HG03097 (cell line): Measurements from ENCODE around the gene SDF4.
"Not testable (repeated sequence)": the region's sequence is repeated elsewhere in the genome, so short reads cannot be mapped to it uniquely, and the experiment has no call there.

ENCODE experiments used
- ATAC-seq: cut with Tn5 transposase; IDR thresholded peaks from one replicate; pipeline ENCODE4 v1.9.1; 2021; ENCODE audit not compliant: unreplicated experiment, low FRiP score

Gene SDF4

DNA sequence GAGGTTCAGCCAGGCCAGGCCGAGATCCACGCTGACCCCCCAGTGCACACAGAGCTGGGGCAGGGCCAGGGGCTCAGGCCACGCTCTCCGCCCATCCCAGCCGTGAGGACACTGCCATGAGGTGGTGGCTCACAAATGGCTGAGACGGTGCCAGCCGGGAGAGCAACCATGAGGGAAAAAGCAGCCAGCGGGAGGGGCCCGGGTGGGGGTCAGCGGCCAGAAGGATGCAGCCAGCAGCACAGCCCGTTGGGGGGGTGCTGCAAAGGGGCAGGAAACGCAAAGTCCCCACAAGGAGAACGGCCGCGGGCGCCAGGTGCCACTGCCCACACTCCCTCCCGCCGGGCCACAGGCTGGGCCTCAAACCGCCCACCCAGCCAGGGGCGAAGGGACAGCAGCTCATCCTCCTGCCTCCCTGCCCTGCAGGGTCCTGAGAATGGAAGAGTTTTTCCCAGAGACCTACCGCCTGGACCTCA is 49.8 kb downstream of the SDF4 start:
- ATAC-seq, result no peak

DNA sequence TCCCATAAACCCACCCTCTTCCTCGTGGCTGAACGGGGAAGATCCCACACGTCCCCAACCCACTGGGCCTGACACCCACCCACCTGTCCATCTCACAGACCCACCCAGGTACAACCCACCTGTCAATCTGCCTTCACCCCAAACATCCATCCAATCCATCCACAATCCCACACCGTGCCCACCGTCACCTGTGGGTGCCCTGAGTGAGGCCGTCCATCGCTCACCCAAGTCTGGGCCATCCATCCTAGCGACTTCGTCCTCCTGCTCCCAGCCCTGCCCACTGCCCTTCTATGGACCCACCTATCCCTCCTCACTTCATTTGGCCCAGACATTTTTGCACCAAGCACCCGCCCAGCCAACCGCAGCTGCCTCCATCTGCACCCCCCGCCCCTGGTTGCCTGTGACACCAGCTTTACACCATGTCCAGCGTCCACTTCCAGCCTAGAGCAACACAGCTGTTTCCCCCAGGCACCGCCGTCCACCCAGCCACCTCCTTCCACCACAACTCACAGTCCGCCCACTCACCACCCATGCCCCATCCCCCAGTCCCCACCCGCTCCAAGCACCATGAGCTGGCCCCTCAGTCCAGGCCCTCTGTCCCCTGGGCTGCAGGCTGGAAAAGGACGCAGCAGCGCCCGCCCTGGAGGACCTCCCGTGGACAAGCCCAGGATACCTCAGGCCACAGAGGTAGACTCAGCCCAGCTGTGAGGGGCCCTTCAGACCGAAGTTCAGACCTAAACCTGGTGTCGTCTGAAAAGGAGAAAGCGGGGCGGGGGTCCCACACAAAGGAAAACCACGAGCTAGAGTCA is 50.5 kb downstream of the SDF4 start:
- ATAC-seq, result no peak

DNA sequence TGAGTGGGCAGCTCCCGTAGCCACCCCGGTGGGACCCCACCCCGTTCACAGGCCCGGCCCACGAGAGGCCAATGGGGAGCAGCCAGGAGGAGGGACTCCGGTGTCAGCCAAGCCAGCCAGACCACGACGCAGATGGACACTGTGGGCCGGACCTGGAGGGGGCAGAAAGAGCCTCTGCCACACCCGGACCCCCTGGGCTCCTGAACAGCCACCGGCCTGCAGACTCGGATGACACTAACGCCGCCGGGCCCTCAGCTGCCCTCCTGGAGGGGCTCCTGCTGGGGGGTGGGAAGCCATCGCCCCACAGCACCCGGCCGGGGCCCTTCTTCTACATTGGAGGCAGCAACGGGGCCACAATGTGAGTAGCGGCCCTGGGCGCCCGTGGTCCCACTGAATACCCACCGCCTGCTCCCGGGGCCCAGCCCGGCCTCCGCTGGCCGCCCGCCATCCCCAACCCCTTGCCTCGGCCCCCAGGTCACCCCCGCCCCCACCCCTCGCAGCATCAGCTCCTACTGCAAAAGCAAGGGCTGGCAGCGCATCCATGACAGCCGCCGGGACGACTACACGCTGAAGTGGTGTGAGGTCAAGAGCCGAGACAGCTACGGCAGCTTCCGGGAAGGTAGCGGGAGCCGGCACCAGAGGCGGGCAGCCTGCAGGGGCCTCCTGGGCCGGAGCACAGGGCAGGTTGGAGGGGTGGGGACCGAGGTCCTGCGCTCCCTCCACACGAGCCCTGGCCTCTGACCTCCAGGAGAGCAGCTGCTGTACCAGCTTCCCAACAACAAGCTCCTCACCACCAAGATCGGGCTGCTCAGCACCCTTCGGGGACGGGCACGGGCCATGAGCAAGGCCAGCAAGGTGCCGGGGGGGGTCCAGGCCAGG is 51.6 kb downstream of the SDF4 start:
- ATAC-seq, result no peak

DNA sequence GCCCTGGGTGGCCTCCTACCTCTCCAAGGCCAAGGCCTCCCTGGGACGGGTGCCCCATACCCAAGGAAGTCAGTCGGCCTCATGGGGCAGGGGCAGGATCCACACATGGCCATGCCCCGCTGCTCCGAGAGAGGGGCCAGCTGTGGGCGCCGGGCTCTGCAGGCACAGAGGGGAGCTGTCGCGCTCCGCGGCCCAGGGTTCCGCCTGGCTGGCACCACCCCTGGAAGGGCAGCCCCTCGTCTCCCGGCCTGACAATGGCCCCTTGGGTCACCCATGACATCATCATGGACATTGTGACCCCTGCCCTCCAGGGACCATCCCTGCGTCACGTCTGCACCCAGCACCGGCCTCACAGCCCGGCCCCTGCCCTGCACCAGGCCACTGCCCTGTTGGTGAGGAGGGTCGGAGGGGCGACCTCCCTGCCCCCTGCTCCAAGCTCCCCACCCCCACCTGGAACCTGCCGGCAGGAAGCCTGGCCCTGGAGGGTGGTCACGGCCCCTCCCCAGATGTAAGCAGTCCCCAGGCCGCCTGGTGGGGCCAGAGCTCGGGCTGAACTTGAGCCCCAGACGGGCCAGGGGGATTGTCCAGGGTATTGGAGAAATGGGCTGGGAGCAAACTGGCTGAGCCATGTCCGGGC is 52.3 kb downstream of the SDF4 start:
- ATAC-seq, result no peak

DNA sequence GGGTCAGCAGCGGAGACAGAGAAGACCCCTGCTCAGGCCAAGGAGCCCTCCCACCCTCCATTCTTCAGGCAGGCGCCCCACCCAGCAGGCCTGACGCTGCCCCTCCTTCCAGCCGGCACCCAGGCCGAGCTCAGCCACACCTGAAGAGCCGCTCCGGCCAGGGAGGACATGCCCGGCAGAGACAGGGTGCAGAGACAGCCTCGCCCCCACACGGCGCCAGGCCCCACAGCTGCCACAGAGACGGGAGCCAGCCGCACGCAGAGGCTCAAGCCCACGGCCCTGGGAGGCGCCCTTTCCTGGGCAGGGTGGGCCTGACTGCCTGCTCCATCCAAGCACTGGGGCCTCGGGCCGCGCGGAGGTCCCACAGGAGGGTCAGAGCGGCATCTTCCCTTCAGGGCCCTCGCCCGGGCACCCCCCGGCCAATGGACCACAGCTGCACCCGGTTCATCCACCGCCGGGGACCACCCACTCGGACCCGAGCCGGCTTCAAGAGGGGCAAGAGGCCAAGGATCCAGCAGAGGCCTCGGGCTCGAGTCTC is 52.9 kb downstream of the SDF4 start:
- ATAC-seq, result no peak

DNA sequence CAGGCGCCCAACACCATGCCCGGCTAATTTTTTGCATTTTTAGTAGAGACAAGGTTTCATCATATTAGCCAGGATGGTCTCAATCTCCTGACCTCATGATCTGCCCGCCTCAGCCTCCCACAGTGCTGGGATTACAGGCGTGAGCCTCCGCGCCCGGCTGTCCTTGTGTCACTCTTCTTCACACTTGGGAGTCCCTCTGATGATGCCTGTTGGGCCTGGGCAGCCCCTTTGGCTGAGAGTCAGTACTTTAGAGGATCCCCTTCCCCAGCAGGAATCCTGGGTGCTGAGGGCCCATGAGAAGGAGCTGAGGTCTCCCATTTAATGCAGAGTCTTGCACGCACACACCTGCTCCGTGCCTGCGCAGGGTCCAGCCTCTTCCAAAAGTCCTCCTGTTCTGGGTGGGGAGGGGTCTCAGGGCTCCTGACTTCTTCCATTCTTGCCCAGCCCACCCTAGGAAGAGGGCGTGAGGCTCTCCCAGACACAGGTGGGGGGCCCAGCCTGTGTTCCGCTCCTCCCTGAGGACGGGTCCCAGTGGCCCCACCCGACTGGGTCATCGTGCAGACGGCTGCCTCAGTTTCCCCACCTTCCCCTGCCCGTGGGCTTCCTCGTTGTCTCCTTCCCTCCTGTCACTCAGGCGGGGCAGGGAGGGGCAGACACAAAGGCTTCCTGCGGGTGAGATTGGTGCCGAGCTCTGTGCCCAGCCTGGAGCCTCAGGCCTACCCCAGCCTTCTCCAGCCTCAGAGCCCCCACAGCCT is 54.2 kb downstream of the SDF4 start:
- no peak for ATAC-seq

DNA sequence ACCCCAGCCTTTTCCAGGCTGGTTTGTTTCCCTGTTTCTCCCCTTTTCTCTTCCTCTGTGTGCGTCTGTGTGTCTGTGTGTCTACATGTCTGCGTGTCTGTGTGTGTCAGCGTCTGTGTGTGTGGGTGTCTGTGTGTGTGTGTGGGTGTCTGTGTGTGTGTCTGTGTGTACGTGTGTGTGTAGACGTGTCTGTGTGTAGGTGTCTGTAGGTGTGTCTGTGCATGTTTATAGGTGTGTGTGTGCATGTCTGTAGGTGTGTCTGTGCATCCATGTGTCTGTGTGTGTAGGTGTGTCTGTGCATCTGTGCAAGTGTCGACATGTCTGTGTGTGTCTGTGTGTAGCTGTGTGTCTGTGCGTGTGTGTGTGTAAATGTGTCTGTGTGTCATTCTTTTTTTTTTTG is 54.9 kb downstream of the SDF4 start:
- no peak for ATAC-seq

DNA sequence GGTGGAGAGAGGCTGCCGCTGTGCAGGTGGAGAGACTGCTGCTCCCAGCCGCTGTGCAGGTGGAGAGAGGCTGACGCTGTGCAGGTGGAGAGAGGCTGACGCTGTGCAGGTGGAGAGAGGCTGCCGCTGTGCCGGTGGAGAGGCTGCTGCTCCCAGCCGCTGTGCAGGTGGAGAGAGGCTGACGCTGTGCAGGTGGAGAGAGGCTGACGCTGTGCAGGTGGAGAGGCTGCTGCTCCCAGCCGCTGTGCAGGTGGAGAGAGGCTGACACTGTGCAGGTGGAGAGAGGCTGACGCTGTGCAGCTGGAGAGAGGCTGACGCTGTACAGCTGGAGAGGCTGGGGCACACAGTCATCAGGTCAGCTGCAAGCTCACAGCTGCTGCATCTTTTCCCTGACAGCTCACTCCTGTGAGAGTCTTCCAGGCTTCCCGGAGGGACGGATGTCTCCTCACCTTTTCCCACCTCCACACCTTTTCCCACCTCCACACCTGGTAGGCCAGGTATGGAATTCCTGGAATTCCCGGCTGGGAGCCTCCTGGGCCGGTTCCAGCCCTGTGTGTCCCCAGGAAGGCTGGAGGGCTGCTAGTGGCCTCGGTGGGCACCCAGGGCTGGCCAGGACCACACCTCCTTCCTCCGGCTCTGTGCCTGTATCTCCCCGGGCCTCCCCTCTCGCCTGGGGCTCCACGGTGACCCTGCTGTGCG is 55.6 kb downstream of the SDF4 start:
- ATAC-seq, result not testable (repeated sequence)

DNA sequence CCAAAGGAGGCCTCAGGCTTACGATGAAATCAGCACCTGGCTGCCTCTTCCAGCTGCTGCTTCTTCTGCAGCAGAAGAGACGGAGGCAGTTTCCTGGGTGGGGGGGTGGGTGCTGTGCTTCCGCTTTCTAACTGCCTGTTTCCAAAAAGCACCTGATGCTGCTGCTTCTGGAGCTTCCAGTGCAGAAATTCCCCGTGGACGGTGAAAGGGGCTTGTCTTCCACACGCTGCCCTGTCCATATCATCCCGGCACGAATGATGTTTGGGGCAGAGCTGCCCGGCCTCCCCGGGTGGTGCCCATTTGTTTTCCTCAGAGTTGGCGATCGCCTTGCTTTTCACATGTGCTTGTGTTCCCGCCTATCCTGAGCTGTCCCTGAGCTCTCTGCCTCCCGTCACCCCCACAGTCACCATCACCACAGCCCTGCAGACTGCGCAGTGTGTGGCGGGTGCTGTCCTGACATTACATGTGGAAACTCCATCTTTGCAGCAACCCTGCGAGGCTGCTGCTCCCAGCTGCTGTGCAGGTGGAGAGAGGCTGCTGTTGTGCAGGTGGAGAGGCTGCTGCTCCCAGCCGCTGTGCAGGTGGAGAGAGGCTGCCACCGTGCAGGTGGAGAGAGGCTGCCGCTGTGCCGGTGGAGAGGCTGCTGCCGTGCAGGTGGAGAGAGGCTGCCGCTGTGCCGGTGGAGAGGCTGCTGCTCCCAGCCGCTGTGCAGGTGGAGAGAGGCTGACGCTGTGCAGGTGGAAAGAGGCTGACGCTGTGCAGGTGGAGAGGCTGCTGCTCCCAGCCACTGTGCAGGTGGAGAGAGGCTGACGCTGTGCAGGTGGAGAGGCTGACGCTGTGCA is 56.4 kb downstream of the SDF4 start:
- no peak for ATAC-seq

DNA sequence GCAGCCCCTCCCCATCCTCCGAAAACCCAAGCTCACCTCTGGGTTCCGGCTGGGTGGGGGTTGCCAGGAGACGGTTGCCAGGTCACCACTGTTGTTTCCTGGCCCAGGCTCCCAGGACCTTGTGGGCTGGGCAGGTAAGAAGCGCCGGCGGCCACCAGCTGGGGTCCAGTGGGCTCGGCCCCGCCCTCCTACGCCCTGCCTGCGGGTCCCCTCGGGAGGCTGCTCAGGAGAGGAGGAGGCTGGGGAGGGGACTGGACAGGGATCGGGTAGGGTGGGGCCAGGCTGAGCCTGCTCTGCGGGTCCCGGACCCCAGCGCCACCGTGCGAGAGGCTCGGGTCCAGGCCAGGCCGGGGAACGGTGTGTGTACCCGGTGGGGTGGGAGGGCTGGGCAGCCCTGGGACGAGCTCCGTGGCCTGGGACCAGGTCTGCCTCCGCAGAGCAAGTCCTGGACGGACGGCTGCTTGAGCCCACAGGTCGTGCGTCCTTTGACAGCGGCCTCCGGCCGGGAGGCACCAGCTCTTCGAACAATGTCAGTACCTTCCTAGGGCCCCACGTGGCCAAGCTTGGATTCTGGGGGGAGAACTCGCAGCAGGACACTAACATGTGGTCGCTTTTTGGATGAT is 57.9 kb downstream of the SDF4 start, which contains the start of gene TTLL10:
Gene TTLL10 (plus strand): TSS at position 88 of the 623 bp plus-strand sequence. CDS start 5,336 bp downstream, outside the sequence.
- ATAC-seq, result no peak

DNA sequence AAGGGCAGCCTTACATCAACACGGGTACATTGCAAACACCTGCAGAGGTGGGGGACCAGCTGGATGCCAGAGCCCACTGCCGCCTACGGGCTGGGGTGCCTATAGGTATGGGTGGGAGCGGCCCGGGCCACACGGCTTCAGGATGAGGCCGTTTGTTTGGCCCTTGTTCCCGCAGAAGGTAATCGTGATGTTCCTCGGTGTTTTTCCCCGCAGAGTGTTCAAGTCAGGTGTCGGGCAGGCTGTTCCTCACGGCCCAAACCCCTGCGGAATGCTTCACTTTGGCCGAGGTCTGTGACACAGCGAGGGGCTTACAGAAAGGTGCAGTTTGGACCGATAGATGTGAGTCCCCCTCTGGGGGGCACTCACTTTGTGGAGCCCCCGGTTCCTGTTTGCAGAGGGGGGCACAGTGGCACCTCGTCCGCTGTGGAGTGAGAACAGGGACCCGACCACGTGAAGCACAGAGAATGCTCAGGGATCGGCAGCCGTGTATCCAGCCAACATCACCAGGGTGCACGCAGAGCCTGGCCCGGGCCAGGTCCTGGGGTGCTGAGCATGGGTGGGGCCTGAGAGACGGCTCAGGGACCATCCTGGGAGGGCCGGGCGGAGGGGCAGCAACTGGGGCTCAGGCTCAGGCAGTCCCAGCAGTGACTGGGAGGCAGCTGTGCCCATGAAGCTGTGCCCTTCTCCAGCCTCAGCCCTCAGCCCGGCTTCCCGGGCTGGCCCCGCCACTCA is 58.6 kb downstream of the SDF4 start:
- ATAC-seq, result no peak

DNA sequence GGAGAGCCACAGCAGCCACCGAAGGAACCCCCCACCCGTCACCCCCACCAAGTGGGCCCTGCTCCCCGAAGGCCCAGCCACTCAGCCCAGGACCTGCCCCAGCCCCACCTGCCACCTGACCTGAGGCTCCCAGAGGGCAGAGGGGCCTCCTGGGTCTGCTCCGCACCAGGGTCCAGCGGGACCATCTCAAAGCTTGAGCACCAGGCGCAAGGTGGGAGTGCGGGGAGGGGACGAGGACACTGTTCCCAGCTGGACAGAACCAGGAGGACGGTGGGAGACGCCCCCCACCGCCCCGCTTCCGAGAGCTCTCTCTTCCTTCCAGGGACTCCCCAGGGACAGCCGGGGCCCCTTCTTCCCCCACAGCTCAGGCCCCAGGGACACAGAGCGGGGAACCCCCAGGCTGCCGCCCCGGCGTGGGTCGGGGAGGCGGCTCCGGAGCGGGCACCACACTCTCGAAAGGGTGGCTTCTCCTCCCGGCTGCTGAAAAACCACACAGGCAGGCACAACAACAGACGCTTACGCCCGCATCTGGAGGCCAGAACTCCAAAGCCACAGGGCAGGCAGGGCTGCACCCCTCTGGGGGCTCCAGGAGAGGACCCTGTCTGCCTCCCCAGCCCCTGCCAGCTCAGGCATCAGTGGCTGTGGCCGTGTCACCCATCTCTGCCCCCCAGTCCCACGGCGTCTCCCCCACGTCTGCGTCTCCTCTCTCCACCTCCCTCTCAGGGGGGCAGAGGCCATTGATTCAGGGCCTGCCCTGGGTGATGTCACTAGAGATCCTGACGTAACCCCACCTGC is 60.1 kb downstream of the SDF4 start:
- ATAC-seq, result no peak

DNA sequence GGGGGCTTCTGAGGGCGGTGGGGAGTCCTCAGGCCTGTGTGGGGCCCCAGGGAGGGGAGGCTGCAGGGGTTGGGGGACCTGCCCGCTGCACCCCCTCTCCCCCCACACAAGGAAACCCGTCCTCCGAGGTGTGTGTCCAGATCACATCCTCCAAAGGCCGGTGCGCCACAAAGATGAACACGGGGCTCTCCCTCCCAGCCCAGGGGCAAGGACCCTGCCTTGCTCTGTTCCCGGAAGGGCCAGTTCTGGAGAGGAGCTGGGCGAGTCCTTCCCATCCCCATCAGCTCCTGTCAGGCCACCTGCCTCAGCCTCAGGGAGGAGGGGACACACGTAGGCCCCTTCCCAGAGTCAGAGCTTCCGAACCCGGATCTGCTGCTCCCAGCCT is 60.6 kb downstream of the SDF4 start:
- no peak for ATAC-seq

DNA sequence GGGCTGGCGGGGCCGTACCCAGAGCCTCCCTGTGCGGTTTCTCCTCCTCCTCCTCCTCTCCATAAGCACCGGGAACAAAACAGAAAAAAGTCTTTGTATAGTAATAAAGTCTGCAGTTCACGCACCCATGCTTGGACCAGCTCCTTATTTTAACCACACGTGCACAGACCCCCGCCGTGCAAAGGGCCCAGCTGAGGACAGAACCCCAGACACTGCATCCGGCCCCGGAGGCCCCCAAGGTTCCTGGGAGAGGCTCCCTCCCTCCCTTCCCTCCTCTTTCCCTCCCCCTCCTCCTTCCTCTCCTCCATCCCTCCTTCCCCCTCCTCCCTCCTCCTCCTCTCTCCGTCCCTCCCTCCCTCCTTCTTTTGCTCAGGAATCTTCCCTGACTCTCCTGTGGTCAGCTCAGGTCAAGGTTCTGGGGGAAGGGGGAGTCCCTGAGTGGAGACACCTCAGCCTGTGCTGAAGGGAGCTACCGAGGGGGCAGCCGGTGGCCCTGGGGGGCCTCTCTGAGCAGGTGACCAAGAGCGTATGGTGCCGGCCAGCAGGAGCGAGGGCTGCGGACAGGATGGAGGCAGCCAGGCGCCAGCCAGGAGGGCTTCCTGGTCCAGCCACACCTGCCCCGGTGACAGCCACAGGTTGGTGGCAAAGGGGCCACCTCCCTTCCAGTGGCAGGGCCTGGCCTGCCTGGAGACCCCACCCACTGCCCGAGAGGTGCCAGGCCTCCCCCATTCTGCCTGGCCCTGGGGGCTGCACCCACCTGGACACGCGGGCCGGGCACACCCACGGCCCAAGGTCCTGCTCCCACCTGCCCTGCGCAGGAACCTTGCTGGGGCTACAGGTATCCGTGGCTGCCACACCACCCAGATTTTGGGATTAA is 61.3 kb downstream of the SDF4 start:
- no peak for ATAC-seq

DNA sequence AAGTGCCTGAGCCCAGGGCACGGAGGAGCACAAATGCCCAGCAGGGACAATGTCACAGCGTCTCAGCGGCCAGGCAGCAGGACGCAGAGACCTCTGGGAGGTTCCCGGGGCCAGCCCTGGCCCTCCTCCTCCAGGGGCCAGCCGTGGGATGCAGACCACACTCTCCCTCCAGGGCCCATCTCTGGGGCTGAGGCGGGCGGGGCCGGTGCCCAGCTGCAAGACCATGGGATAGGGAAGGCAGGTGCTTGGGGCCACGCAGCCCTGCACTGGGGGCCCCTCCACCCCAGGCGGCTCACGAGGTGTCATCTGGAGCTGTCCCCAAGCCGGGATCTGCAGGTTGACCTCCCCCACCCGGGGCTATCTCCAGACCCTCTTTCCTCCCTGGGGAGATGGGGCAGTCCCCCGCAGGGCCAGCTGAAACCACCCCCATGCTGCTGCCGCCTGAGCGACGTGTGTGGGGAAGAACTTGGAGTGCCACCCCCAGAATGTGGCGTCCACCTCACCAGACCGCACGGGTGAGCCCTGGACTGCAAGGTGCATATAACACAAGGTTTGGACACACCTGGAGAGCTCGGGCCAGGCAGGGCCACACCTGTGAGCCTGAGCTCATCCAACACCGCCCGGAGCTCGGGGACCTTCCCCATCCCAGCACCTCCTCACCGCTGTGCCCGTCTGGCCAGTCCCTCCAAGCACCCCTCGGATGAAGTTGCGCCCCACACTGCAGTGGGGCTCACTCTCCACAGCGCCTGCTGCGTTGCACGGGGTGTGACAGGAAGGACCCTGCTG is 62.2 kb downstream of the SDF4 start:
- no peak for ATAC-seq
